ENCODE data around the gene DEPDC1B.

- TF ChIP-seq POLR2A (IDR thresholded peaks at IDR 0.05), result no peak
- TF ChIP-seq CTCF (IDR thresholded peaks at IDR 0.05), result peak; percentile 19 to 36 (median 21)
These were observed 31.2 kb downstream of the DEPDC1B start for GRCh38 chr5:60668686-60669304.

Data from uterus (tissue), 2 donors.